Mesothelial cell of epicardium (in vitro differentiated cells): Measurements from ENCODE around the gene IFNA13. TPM values are rescaled to one million over a fixed set of nuclear protein-coding genes. Genes with fewer than 3 reads are reported as not detected.
A peak's percentile ranks its signal among the peaks of the same experiment; 100 is the strongest.
"Not testable (repeated sequence)": the region's sequence is repeated elsewhere in the genome, so short reads cannot be mapped to it uniquely, and the experiment has no call there.

ENCODE experiments used
- DNase-seq, 2 experiments: peaks; one replicate each; pipeline ENCODE4 v3.0.0; 2021; ENCODE audit warnings: low spot score in 2 of 2; ENCODE audit not compliant: unreplicated experiment in 2 of 2
- H3K27ac Mint-ChIP-seq: 2 replicates; pipeline ENCODE4 v1.8.0; 2021; ENCODE audit warnings: mixed read lengths
- H3K27me3 Mint-ChIP-seq: 2 replicates; pipeline ENCODE4 v1.8.0; 2021; ENCODE audit warnings: low read depth, mixed read lengths
- H3K36me3 Mint-ChIP-seq: 2 replicates; pipeline ENCODE4 v1.8.0; 2021; ENCODE audit warnings: mixed read lengths
- H3K4me1 Mint-ChIP-seq: 2 replicates; pipeline ENCODE4 v1.8.0; 2021; ENCODE audit warnings: mixed read lengths
- H3K4me3 Mint-ChIP-seq: 2 replicates; pipeline ENCODE4 v1.8.0; 2021; ENCODE audit warnings: mild to moderate bottlenecking, moderate library complexity, mixed read lengths
- H3K9me3 Mint-ChIP-seq: 2 replicates; pipeline ENCODE4 v1.8.0; 2021; ENCODE audit warnings: mixed read lengths
- CTCF ChIP-seq: fragments of 200-600 bp; sonication (generic); IDR thresholded peaks from one replicate; pipeline ENCODE4 v1.5.0; 2021; ENCODE audit warnings: antibody characterized with exemption; ENCODE audit not compliant: unreplicated experiment
- total RNA-seq: library from RNA; stranded (reverse); gene quantifications from 3 replicates; pipeline ENCODE4 v1.2.1, GENCODE V29; 2021

The IFNA13 gene
- total RNA-seq, 1 donor from 2014 or later: 1.0 TPM

- peak overlapping the region; percentile 39 for H3K27ac Mint-ChIP-seq
- no peaks in the 10 kb centered on the region for H3K36me3 Mint-ChIP-seq
- no peak for DNase-seq
- H3K9me3 Mint-ChIP-seq: peaks cover 9% of the 10 kb centered on the region
- no peak overlapping the region for H3K4me3 Mint-ChIP-seq
- peaks cover 2% of the 10 kb centered on the region for H3K27me3 Mint-ChIP-seq
- peaks cover 4% of the 10 kb centered on the region for H3K4me1 Mint-ChIP-seq
- no peak for TF ChIP-seq CTCF
Observed at GRCh38 chr9:21381448-21382339, 13.8 kb upstream of the IFNA13 start.

- H3K36me3 Mint-ChIP-seq, DNase-seq, H3K4me3 Mint-ChIP-seq, H3K27ac Mint-ChIP-seq, H3K4me1 Mint-ChIP-seq, H3K9me3 Mint-ChIP-seq, H3K27me3 Mint-ChIP-seq: not testable (repeated sequence)
Observed at GRCh38 chr9:21371467-21371866, 3.6 kb upstream of the IFNA13 start.

GRCh38 chr9:21367169-21367568 is 688 bp downstream of the IFNA13 start:
- DNase-seq, H3K36me3 Mint-ChIP-seq, H3K27ac Mint-ChIP-seq, H3K27me3 Mint-ChIP-seq, H3K4me3 Mint-ChIP-seq, H3K9me3 Mint-ChIP-seq, H3K4me1 Mint-ChIP-seq: not testable (repeated sequence)

GRCh38 chr9:21362287-21362686 is 5.6 kb downstream of the IFNA13 start:
- Mint-ChIP-seq H3K4me3 (no peak overlapping the region), H3K4me1 (peaks cover 8% of the 10 kb centered on the region), H3K9me3 (no peaks in the 10 kb centered on the region), H3K27me3 (no peaks in the 10 kb centered on the region), H3K36me3 (no peaks in the 10 kb centered on the region), H3K27ac (no peak overlapping the region)
- TF ChIP-seq CTCF: no peak
- no peak for DNase-seq

- Mint-ChIP-seq H3K9me3 (peaks cover 14% of the 10 kb centered on the region), H3K4me1 (peaks cover 11% of the 10 kb centered on the region), H3K27me3 (no peaks in the 10 kb centered on the region), H3K36me3 (peaks cover 4% of the 10 kb centered on the region), H3K27ac (peak overlapping the region; percentile 61), H3K4me3 (no peak overlapping the region)
- no peak for DNase-seq
- TF ChIP-seq CTCF: no peak
Observed at GRCh38 chr9:21357479-21358460, 10.1 kb downstream of the IFNA13 start.

- H3K4me3 Mint-ChIP-seq: no peak within 1 kb of the TSS
- H3K36me3 Mint-ChIP-seq: peaks cover 4% of the 10 kb centered on the region
- no peak for TF ChIP-seq CTCF
- no peaks in the 10 kb centered on the region for H3K4me1 Mint-ChIP-seq
- no peak for DNase-seq
- peaks cover 24% of the 10 kb centered on the region for H3K9me3 Mint-ChIP-seq
- H3K27me3 Mint-ChIP-seq: no peaks in the 10 kb centered on the region
- no peak within 1 kb of the TSS for H3K27ac Mint-ChIP-seq
Observed at GRCh38 chr9:21350787-21351186, 17.1 kb downstream of the IFNA13 start, which contains the start of gene IFNA6. TSS of gene IFNA6 (minus strand) at chr9:21350887. CDS start at chr9:21350887, 0 bp downstream.
